ENCODE data around the gene ITSN2. TPM values are rescaled to one million over a fixed set of nuclear protein-coding genes. Genes with fewer than 3 reads are reported as not detected.

ITSN2 gene
- total RNA-seq, 4 donors from 2014 or later, result 107 to 198 (median 116) TPM

DNA sequence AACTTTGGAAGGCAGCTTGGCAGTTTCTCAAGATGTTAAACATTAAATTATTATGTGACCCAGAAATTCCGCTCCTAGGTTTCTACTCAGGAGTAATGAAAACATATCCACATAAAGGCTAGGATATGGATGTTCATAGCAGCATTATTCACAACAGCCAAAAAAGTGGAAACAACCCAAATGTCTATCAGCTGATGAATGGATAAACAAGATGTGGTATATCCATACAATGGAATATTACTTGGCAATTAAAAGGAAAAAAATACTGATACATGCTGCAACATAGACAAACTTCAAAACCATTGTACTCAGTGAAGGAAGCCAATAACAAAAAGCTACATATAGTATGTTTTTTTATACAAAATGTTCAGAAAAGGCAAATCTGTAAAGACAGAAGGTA lies 197.8 kb downstream of the ITSN2 start:
- Histone ChIP-seq H3K9me3 (no peaks in the 10 kb centered on the region), H3K27me3 (no peaks in the 10 kb centered on the region), H3K36me3 (no peaks in the 10 kb centered on the region), H3K27ac (no peak overlapping the region), H3K4me3 (replicated peaks in 1 of 3) (no peak overlapping the region), H3K4me1 (no peaks in the 10 kb centered on the region)
- intact Hi-C loops (cut with DNase I), result no loop called here
- TF ChIP-seq, protein P1, sequence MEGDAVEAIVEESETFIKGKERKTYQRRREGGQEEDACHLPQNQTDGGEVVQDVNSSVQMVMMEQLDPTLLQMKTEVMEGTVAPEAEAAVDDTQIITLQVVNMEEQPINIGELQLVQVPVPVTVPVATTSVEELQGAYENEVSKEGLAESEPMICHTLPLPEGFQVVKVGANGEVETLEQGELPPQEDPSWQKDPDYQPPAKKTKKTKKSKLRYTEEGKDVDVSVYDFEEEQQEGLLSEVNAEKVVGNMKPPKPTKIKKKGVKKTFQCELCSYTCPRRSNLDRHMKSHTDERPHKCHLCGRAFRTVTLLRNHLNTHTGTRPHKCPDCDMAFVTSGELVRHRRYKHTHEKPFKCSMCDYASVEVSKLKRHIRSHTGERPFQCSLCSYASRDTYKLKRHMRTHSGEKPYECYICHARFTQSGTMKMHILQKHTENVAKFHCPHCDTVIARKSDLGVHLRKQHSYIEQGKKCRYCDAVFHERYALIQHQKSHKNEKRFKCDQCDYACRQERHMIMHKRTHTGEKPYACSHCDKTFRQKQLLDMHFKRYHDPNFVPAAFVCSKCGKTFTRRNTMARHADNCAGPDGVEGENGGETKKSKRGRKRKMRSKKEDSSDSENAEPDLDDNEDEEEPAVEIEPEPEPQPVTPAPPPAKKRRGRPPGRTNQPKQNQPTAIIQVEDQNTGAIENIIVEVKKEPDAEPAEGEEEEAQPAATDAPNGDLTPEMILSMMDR (IDR thresholded peaks at IDR 0.05), result no peak
- no peak for TF ChIP-seq POLR2A (IDR thresholded peaks at IDR 0.05)
- DNase-seq, result no peak
- WGBS, 2 donors, result 97% methylated on average over 1 of the region's 1 CpG

DNA sequence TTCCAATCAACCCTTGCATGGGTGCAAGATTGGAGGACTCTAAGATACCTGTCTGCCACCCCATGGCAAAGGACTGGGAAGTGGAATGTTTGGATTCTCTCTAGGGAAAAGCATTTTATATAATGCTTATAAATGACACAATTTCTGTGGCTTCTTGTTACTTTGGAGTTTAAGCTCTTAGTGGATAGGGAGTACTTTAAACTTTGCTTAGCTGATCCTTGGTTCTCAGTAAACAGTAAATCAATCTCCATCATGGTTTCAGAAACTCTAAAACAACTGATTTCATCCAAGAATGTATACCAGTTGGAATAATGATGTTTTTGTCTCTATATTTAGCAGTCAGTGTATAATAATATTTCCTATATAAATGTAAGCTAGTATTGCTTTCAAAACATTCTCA lies 199.6 kb downstream of the ITSN2 start:
- no peak for DNase-seq
- intact Hi-C loops (cut with DNase I), result no loop called here
- Histone ChIP-seq H3K4me3 (replicated peaks in 1 of 3) (no peak overlapping the region), H3K36me3 (no peaks in the 10 kb centered on the region), H3K27ac (no peak overlapping the region), H3K9me3 (no peaks in the 10 kb centered on the region), H3K27me3 (no peaks in the 10 kb centered on the region), H3K4me1 (no peaks in the 10 kb centered on the region)
- TF ChIP-seq, protein P1 (IDR thresholded peaks at IDR 0.05), result no peak
- TF ChIP-seq POLR2A (IDR thresholded peaks at IDR 0.05), result no peak

DNA sequence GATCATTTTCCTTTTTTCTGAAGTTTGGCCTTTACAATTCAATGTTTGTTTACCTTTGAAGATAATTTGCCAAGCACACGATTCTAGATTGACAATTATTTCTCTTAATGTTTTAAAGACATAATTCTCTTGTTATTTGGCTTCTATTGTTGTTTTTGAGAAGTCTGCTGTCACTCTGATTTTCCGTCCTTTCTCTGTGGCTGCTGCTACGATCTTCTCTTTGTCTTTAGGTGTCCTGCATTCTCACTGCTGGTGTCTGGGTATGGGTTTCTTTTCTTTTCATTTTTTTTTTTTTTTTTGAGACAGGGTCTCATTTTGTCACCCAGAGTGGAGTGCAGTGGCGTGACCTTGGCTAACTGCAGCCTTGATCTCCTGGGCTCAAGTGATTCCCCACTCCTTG lies 200.6 kb downstream of the ITSN2 start:
- no peak overlapping the region for H3K4me3 ChIP-seq (replicated peaks in 1 of 3)
- H3K27me3 ChIP-seq, result no peaks in the 10 kb centered on the region
- H3K27ac ChIP-seq, result no peak overlapping the region
- no peak for DNase-seq
- no peak for TF ChIP-seq POLR2A (IDR thresholded peaks at IDR 0.05)
- TF ChIP-seq, protein P1 (IDR thresholded peaks at IDR 0.05), result no peak
- no peaks in the 10 kb centered on the region for H3K36me3 ChIP-seq
- intact Hi-C loops (cut with DNase I), result no loop called here
- no peaks in the 10 kb centered on the region for H3K4me1 ChIP-seq
- 95 to 98% methylated on average over 4 of the region's 4 CpGs for WGBS, 2 donors
- H3K9me3 ChIP-seq, result no peaks in the 10 kb centered on the region

DNA sequence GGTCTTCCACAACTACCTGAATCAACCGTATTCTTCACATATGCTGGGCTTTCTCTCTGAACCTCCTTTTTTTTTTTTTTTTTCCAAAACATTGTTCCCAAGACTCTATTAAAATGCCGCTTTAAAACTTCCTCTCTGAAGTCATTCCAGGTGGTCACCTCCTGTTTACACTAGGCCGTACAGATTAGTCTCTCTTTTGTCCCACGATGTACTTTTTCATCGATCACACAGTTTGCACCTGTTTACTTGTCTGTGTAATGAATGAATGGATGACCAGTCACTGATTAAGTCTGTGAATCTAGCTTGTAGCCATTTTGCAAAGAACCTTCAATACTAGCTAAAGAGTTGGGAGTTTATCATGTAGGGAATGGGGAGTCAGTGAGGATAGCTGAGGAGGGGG lies 202.2 kb downstream of the ITSN2 start:
- WGBS, 2 donors, result 86 to 88% methylated on average over 5 of the region's 5 CpGs

DNA sequence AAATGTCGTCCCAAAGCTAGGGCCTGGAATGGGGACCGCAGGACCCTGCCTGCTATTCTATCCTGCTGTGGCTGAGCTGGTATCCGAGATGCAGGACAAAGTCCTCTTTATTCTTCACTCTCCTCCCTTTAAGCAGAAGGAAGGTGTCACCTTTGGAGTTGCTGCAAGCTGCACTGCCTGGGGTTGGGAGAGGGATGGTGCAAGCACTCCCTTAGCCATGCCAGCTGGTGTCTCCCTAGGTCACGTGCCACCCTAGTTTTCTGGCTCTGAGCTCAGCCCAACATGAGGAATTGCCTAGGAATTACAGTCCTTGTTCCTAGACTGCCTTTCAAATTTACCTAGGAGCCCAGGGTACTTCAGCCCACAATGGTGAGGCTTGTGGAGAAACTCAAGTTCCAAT lies 206.9 kb downstream of the ITSN2 start:
- H3K27me3 ChIP-seq, result no peaks in the 10 kb centered on the region
- no peak for TF ChIP-seq POLR2A (IDR thresholded peaks at IDR 0.05)
- TF ChIP-seq, protein P1 (IDR thresholded peaks at IDR 0.05), result no peak
- no peak for DNase-seq
- H3K4me1 ChIP-seq, result no peaks in the 10 kb centered on the region
- 91 to 93% methylated on average over 4 of the region's 4 CpGs for WGBS, 2 donors
- H3K27ac ChIP-seq, result no peak overlapping the region
- H3K9me3 ChIP-seq, result no peaks in the 10 kb centered on the region
- H3K4me3 ChIP-seq (replicated peaks in 1 of 3), result no peak overlapping the region
- no peaks in the 10 kb centered on the region for H3K36me3 ChIP-seq
- intact Hi-C loops (cut with DNase I), result no loop called here

More for the DNA sequence above, 202.2 kb downstream of the ITSN2 start:
- Histone ChIP-seq H3K9me3 (no peaks in the 10 kb centered on the region), H3K4me1 (no peaks in the 10 kb centered on the region), H3K27ac (no peak overlapping the region), H3K4me3 (replicated peaks in 1 of 3) (no peak overlapping the region), H3K36me3 (no peaks in the 10 kb centered on the region), H3K27me3 (no peaks in the 10 kb centered on the region)
- TF ChIP-seq, protein P1 (IDR thresholded peaks at IDR 0.05), result no peak
- TF ChIP-seq POLR2A (IDR thresholded peaks at IDR 0.05), result no peak
- intact Hi-C loops (cut with DNase I), result no loop called here
- no peak for DNase-seq

Small RNAs within 50 kb of the gene (small RNA-seq; reads per million reads assigned to genes)
- gene HMGN2P20 (not detected), gene RF00602 (not detected)

Other genes with a start within 250 kb of the ITSN2 start
- 1 to 10 TPM in 3 of 4 donors, not detected in 1; 1.0 to 3.5 (median 2.0) TPM for gene PFN4, start 237.2 kb downstream of the ITSN2 start, total RNA-seq
- 10 to 100 TPM; 19.4 to 44.5 (median 22.1) TPM for gene FAM228B, start 237.1 kb downstream of the ITSN2 start, total RNA-seq
- 1 to 10 TPM; 1.3 to 2.0 (median 1.8) TPM for gene FAM228A, start 185.5 kb downstream of the ITSN2 start, total RNA-seq
- gene NCOA1, start 130.7 kb upstream of the ITSN2 start, total RNA-seq, result 10 to 100 TPM; 29.9 to 51.9 (median 40.1) TPM